Measurements from ENCODE around the gene CADPS2.

Gene CADPS2

DNA sequence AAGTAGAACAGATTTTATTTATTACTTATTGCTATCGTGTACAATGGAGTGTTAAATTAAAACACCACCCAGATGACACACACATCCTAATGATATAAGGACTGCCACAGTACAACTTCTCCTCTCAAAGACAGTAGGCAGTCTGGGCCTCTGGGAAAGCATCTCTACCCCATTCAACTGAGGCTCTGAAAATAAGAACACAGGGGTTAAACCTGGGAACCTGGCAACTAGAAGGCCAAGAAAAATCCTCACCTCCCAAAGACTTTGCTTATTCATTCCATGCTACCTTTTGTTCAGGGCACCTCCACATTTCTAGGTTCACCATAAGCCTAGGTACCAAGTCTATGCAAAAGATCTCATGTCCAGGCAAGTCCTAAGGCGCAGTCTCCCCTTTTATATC is 456.3 kb downstream of the CADPS2 start:
- DNase-seq = no peak

DNA sequence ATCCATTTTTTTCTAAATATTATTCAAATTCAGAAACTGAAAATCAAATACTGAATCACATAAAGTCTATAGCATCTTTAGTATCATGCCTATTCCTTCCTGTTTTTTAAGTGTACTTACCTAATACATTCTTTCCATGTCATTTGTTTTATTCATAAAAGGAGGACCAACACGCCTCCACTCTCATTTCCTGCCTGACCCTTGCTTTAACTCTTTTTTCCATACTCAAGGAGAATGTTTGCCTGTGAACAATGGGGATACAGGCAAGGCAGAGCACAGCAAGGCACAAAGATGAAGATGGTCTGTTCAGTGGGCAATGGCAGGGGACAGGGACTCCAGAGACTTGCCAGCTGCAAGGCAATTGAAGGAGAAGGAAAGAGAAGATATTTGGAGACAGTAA is 460.5 kb downstream of the CADPS2 start:
- DNase-seq = no peak

DNA sequence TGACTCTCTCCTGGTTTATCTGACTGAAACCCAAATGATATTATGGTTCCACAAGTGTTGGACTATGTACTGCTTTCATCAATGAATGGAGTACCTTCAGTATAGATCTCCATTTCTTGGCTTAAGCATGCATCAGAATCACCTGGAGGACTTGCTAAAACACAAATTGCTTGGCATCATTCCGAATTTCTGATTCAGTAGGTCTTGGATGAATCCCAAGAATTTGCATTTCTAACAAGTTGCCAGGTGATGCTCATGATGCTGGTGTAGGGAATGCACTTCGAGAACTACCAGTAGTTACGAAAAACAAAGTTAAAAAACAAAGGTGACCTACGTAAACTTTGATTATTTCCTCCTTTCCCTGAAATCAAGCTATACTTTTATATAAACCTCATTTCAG is 462.7 kb downstream of the CADPS2 start:
- no peak for DNase-seq

DNA sequence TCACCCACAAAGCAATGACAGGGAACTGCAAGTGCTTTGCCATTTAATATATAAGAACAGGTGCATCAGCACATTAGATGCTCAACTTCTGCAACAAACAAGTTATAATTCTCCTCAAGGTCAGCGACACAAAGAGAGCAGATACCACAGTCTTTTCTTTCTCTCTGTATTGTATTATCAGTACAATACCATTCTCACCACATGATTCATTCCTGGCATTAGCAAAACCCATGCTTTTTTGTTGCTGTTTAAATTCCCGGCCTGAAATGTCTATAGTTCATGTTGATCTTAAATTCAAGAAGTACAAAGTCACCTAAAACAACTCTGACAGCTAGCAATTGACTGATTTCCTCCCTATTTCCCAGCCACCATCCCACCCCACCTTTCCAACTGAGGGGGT is 469.9 kb downstream of the CADPS2 start:
- DNase-seq = no peak

DNA sequence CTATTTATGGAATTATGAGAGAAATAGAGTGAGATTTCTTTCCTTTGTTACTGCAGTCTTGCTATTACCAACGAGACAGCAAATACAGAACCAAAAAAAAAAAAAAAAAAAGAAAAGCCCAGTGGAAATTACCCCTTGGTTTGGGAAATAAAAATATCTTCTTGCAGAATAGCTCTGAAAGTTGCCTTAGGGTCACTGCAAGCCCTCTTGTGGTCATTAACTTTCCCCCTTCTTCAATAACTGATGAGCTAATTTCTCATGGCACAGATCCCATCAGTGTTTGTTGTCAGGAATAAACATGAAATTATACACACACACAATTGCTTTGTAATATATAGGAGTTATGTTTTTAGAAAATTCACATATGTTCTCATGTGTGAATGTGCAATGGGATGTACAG is 470.8 kb downstream of the CADPS2 start:
- DNase-seq = no peak

DNA sequence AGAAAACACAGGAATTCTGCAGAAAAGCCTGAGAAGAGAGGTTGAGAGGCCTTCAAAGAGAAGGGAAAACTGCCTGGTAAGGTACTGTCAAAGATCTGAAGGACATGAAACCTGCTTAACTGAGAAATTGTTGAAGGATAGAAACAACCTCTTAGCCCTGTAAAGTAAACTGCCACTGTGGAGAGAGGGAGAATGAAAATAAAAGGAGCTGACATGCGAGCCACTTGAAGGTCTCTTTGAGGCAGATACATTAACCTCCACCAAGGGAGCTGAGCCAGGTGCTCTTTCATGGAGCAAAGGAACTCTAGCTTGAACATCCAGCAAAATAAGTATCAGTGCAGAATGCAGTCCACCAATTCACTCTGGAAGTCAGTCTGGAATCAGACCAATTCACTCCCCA is 472.9 kb downstream of the CADPS2 start:
- no peak for DNase-seq

DNA sequence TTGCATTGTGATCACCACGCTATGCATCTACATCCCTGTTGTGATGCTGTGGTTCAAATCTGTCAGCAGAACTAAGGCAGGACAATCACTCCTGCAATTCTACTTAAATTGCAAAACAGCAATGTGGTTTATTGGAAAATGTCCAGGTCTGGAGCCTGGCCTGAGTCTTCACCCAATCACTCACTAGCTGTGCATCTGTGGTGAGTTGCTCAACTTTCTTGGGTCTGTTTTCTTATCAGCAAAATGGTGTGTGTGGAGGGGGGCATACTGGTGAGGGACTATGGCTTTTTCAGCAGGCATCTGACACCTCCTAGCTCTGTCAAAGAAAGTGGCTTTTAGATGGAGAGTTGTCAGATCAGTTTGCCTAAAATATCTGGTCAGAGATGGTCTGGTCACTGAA is 473.4 kb downstream of the CADPS2 start:
- DNase-seq = peak; percentile 2

DNA sequence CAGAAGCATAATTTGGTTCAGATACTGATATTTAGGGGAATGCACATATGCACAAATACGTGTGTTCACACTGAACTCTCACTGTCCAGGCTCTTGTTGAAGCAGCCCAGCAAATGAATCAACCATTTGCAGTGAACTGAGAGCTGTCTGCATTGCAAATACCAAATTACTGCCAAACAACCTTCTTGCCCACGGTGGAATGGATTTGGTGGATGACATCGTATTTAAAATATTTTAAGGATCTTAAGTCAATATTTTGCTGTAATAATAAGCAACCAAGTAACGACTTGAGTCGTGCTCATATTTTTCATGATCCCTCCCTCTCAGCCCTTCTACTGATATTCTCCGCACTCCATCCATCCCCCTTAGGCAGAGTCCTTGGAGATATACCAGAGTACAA is 473.8 kb downstream of the CADPS2 start:
- DNase-seq = no peak

DNA sequence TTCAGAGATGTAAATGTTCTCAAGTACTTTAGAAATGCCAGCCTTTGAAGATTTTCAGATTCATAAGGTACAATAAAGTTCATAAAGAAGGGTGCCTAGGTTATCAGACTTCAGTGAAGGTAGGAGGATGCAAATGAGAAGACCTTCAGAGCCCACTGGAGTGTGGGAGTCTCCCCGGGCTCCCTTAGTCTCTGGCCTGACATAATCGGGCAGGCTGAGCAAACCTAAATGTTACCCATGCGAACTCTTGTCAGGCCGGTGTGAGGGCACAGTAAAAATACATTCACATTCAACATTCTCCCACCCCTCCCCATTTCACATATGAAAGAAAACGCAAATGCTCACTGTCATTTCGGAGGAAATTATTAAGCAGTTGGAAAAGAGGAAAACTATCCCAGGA is 479.1 kb downstream of the CADPS2 start:
- no peak for DNase-seq

DNA sequence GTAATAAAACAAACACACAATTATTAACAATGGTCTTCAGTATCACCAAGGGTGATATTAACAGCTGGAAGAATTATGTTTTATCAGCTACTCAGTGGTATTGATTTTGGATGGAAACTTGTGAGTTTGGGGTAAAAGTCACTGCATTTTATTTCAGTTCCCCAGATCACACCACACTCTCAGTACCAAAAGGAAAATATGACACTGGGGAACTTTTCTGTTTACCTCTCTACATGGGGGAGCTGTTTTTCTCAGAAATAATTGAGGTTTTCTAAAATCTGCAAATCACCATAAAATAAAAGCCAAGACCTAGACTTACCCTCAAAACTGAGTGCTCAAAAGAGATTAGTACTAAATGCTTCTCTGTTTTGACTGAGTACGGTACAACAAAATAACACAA is 483.1 kb downstream of the CADPS2 start:
- DNase-seq = no peak

DNA sequence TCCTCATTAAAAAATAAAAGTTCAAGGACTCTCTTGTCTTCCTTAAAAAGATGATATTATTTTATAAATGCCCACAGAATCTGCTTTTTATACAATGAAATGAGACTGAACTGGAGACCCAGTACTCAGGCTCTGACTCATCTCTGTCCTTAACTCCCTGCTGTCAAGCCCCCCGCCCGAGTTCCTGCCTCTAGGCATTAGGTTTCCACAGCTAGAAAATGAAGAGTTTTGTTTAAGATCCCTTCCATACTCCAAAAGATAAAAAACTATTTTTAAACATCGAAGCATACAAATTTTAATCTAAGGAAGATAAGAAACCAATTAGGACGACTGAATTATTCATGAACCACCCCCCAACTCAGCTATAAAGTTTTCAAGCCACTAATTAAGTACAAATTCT is 484.0 kb downstream of the CADPS2 start:
- DNase-seq = no peak

DNA sequence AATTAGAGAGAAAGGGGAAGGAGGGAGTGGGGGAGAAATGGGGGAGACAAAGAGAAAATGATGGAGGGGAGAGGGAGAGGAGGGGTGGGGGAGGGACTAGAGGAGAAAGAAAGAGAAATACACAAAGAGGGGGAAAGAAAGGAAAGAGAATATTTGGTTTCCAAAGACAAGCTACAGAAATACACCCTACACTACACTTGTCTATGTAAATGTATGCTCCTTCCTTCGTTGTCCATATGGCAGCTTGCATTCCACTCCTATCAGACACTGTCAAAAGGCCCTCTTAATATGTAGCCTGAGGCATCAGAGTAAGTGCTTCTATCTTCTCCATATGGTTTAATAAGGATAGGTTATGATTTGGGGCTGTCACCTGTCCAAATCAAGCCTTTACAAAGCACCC is 488.9 kb downstream of the CADPS2 start:
- no peak for DNase-seq

DNA sequence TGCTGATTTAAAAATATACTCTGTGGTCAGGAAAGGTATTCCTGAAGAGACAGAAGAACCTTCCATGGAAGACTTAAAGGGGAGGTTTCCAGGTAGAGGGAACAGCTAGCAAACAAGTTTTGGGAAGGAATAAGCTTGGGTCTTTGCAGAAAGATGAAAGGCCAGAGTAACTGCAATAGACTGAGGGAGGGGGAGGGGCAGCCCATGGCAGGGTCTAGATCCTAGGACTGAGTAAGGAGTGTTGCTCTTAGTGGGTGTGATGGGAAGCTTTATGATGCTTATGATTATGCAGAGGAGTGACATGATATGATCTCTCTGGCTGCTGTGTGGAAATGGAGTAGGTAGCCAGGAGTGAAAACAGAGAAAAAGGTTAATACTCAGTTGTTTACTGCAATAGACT is 491.7 kb downstream of the CADPS2 start:
- DNase-seq = no peak

DNA sequence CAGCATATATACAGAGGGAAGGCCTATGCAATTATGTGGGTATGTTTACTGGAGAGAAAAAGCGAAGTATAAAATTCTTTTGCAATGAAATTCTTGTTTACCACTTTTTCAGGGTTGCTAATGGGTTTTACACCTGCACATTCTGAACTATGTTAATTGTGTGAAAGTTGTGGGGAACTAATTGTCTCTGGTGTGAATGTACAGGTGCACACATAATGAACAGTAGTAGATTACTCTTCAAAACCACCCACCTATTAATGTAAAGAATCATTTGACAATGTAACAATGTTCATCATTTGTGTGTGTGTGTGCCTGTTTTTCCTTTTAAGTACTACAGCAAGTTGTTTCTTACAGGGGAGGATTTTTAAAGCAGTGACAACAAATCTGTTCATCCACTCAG is 501.7 kb downstream of the CADPS2 start:
- no peak for DNase-seq

DNA sequence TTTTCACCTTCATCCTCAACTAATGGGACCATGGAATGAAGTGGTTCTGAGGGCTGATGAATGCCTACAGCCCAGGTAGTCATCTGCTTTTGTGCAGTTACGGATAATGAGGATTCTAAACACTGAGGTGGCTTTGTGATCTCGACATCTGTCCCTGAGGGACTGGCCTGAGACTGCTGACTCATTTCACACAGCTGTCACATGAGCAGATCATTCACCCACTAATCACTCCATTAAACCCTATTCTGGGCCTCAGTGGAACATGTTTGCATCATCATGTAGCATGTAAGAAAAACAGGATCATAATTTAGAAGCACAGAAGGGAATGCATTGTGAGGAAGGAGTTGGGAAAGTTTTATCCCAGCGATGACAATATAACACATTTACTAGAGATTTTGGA is 502.3 kb downstream of the CADPS2 start:
- no peak for DNase-seq

DNA sequence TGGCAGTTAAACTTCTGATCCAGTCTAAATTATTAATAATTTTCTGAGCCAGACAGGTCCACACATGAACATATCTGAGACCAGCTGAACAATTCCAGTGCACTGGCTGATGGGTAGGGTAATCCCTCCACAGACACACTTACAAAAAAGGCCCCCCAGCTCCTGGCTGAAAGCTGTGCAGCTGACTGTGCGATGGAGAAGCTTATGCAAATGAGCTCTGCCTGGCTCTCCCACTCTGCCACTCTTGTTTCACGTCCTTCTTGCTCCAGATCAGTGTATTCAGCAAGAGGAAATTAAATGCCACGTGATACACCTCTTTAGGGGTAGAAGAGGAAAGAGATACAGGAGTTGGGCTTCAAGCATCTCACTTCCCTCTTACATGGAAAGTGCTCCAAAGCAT is 505.3 kb downstream of the CADPS2 start:
- DNase-seq = no peak

DNA sequence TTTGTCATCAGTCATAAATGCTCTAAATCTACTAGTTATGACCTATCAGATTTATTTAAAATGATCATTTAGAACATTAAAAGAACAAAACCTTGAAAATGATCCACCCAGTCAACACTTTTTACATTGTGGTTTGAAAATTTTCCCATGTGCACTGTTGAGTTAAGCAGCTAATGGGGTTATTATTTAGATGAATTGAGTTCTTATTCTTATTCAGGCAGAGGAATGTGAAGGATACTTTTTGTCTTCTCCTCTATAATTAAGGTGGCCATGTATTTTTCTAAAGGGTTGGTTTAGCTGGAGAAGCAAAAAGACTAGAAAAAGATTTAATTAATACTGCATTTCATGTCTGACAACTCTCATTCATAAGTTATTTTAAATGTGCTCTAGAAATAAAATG is 506.8 kb downstream of the CADPS2 start:
- no peak for DNase-seq

DNA sequence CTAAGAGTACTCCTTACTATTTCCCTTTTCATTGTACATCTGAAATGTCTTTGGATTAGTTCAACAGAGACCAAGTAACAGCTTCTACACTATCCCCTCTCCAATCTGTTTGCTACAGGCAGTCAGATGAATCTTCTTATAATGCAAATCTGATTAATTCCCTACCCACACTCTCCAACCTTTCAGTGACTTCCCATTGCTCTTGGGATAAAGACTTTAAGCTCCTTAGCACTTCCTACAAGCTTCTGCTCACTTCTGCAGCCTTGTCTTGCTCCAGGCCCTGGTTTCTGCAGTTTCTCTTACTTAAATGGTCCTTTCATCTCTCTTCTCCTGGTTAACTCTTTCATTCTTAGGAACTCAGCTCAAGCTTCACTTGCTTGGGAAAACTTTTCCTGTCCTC is 516.5 kb downstream of the CADPS2 start:
- no peak for DNase-seq

DNA sequence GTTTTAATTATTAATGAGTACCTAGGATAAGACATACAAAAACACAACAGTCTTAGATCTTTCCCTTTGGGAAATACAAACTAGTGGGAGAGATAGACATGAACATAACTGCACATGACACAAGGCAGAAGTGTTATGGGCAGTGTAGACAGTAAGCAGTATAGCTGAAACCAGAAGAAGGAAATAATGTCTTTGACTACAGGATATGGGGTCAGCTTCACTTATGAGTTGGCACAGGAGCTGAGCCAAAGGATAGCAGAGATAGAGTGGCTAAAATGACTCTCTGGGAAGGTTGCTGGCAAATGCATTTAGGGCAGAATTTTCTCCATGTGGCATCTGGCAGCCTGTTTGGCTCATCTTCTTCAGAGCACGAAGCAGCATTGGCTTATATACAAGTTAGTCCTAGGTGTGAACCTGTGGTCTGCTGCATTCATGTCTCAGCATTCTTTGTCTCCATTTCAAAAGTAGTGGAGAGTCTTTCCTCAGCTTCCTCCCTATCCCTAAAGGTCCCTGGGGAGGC is 521.4 kb downstream of the CADPS2 start:
- no peak for DNase-seq

DNA sequence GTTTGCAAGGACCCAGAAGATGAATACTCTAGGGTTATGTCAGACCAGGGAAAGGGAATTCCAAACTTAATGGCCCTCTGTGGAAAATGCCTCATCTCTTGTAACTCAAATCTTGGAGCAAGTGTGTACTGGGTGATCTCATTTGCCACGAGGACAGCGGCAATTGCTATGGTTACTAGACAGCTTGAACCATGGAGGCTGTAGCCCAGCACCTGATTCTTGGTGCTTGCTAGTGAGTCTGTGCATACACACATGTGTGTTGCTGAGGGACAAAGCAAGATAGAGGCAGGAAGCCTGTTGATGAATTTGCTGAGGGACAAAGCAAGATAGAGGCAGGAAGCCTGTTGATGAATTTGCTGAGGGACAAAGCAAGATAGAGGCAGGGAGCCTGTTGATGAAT is 523.1 kb downstream of the CADPS2 start:
- DNase-seq = no peak

DNA sequence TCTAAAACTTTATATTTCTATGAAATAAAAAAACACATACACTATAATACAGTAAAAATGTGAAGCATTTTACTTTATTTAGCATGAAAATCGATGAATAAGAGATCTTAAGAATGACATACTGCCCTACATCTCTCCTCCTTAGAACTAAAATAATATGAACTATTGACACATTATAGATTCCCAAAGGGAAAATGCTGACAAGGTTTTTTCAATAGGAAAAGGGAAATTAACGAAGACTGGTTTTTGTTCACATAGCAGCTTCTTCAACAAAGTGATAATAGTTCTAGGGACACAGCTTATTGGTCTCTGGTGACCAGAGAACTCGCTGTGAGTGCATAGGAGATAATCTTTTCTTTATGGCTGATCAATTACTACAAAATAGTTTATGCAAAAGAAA is 523.8 kb downstream of the CADPS2 start:
- no peak for DNase-seq

DNA sequence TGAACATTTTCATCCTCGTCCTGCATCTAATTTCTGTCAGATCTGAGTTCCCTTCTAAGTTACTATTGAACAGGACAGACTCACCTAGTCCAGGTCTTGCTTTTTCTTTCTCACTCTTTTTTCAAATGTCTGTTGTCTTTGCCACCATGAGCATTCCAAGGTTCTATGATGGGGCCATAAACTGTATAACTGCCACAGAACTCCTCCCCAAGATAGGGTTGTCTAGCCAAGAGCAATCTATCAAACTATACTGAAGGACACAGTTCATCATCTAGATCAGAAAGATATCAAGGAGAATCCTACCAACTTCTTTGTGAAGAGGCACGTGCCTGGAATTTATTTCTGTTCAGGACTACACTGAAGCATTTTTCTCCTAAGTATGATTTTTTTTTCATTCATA is 531.6 kb downstream of the CADPS2 start:
- DNase-seq = no peak

DNA sequence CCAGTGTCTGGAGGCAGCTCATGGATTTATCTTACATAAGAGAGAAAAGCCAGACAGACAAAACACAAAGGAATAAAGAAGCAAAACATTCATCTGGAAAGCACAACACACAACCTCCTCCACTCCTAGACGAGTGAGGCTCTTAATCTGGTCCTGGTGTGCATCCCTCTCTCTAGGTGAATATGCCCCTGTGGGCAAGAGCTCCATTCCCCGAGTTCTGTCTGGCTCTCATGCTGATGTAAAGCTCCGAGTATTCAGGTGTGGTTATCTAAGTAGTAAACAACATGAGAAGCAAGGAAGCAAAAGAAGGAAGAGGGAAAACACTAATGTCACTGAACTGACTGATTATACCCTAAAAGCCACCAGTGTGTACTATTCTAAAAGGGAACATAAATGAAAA is 533.8 kb downstream of the CADPS2 start:
- no peak for DNase-seq

DNA sequence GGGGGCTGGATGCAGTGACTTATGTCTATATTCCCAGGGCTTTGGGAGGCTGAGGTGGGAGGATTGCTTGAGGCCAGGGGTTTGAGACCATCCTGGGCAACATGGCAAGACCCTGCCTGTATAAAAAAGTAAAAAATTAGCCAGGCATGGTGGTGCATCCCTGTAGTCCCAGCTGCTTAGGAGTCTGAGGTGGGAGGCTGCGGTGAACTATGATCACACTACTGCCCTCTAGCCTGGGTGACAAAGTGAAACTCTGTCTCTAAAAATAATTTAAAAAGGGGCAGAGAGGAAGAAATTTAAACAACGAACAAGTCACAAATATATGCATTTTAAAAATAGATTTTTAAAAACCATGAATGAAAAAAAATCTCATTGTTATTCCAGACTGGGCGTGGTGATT is 535.6 kb downstream of the CADPS2 start:
- no peak for DNase-seq

DNA sequence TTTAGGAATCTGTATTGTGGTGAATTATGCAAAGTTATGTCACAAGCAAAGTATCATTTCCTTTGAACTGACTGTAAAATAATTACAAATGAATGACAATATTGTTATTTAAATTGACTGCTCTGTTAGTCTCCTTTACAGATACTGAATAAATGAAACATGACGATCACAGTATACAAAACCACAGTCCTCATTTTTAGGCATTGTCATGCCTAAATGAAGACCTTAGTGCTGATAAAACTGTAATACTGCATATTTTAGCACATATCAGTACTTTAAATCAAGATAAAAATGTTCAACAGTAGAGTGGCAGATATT is 542.0 kb downstream of the CADPS2 start:
- no peak for DNase-seq

DNA sequence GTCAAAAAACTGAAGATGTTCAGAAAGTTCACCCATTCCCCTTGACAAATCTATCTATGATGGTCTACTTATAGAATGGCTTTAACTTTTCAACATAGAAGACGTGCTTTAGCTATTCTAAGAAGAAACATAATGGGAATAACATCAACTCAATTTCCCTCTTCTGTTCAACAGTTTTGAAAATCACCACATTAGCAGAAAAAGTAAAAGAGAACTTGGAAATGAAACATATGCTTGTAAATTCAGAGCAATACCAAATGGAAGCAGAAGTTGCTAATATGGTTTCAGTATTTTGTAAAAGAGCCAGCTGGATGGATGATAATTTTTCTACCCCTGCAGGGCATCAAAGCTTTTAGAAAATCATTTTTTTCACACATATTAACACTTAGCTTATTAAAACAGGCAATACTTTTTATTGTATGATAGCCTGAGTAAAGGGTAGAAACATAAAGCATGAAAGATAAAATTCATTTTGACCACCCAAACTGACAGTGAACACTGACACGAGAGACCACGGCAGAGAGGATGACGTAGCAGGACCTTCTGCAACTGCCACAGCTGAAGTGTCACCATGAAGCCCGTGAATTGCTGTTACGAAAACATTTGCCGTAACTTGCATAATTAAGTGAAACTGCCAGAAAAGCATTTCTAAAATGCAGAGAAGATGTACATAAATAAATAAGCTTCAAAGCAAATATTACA is 542.5 kb downstream of the CADPS2 start:
- no peak for DNase-seq
